ENCODE results near the gene C2orf69. TPM values are rescaled to one million over a fixed set of nuclear protein-coding genes. Genes with fewer than 3 reads are reported as not detected.

Gene C2orf69
- total RNA-seq, 1 experiment from 2014 or later, result 15.0 TPM

DNA sequence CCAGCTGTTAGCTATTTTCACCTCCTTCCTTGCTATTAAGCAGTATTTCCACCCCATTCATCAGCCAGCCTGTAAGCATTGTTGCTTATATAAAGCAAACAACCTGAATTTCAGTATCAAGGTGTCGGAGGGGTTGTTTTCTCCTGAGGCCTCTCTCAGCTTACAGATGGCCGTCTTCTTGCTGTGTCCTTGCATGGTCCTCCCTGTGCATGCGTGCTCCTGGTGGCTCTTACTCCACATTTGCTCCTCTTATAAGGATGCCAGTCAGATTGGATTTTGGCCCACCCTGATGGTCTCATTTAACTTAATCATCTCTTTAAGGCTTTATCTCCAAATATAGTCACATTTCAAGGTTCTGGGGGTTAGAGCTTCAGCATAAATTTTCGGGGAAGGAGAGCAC, 46.9 kb downstream of the C2orf69 start:
- ChIA-PET CTCF (no interaction called here), POLR2A (ENCODE audit: unreplicated experiment) (no interaction called here)
- TF ChIP-seq CTCF (conservative IDR thresholded peaks at IDR 0.05; ENCODE audit: low read depth, low read length), result no peak
- no peak for TF ChIP-seq EZH2phosphoT487 (IDR thresholded peaks at IDR 0.05; ENCODE audit: borderline replicate concordance, low read length)
- TF ChIP-seq EZH2 (IDR thresholded peaks at IDR 0.05; ENCODE audit: low read length, unreplicated experiment), result no peak
- H3K79me2 ChIP-seq (ENCODE audit: low read length), result peaks cover 62% of the 10 kb centered on the region
- intact Hi-C loops (cut with micrococcal nuclease), result no loop called here
- no peak overlapping the region for H2AFZ ChIP-seq (ENCODE audit: low read length)
- H3K9ac ChIP-seq (ENCODE audit: low read length), result no peak overlapping the region
- H3K27ac ChIP-seq (ENCODE audit: low read length), result no peak overlapping the region
- H3K36me3 ChIP-seq (ENCODE audit: low read depth, low read length), result peaks cover 33% of the 10 kb centered on the region
- DNase-seq (no peak), ATAC-seq (no peak)
- 0 out of 2 replicates have a peak, but pooled peaks cover 4% of the 10 kb centered on the region for H4K20me1 ChIP-seq (ENCODE audit: low read length)
- H3K9me2 ChIP-seq (replicated peaks; ENCODE audit: low read length), result no peaks in the 10 kb centered on the region
- peaks cover 20% of the 10 kb centered on the region for H3K4me1 ChIP-seq (ENCODE audit: insufficient read depth, low read length)
- no peaks in the 10 kb centered on the region for H3F3A ChIP-seq (ENCODE audit: low read length, unreplicated experiment)
- peak overlapping the region; percentile 86 for H3K4me2 ChIP-seq (ENCODE audit: low read length)
- no peaks in the 10 kb centered on the region for H3K9me3 ChIP-seq (ENCODE audit: low read length)
- H3K4me3 ChIP-seq (ENCODE audit: low read length), result peak overlapping the region; percentile 94; the same call in 1 of the 2 replicates
- H3K27me3 ChIP-seq (ENCODE audit: low read length), result no peaks in the 10 kb centered on the region
- BruUV-seq (replicated peaks), result no TSS peak

- ChIA-PET CTCF (no interaction called here), POLR2A (ENCODE audit: unreplicated experiment) (no interaction called here)
- Histone ChIP-seq H3K4me3 (ENCODE audit: low read length) (no peak overlapping the region), H2AFZ (ENCODE audit: low read length) (no peak overlapping the region), H4K20me1 (ENCODE audit: low read length) (no peaks in the 10 kb centered on the region), H3K9ac (ENCODE audit: low read length) (no peak overlapping the region), H3K36me3 (ENCODE audit: low read depth, low read length) (peaks cover 53% of the 10 kb centered on the region), H3K4me1 (ENCODE audit: insufficient read depth, low read length) (0 out of 2 replicates have a peak, but pooled peaks cover 2% of the 10 kb centered on the region), H3K27me3 (ENCODE audit: low read length) (no peaks in the 10 kb centered on the region), H3K27ac (ENCODE audit: low read length) (no peak overlapping the region), H3K79me2 (ENCODE audit: low read length) (peaks cover 23% of the 10 kb centered on the region), H3K4me2 (ENCODE audit: low read length) (no peak overlapping the region), H3F3A (ENCODE audit: low read length, unreplicated experiment) (no peaks in the 10 kb centered on the region), H3K9me2 (replicated peaks; ENCODE audit: low read length) (no peaks in the 10 kb centered on the region), H3K9me3 (ENCODE audit: low read length) (no peaks in the 10 kb centered on the region)
- ATAC-seq (no peak), DNase-seq (no peak)
- TF ChIP-seq EZH2 (IDR thresholded peaks at IDR 0.05; ENCODE audit: low read length, unreplicated experiment) (no peak), CTCF (conservative IDR thresholded peaks at IDR 0.05; ENCODE audit: low read depth, low read length) (no peak), EZH2phosphoT487 (IDR thresholded peaks at IDR 0.05; ENCODE audit: borderline replicate concordance, low read length) (no peak)
- intact Hi-C loops (cut with micrococcal nuclease), result no loop called here
- no TSS peak for BruUV-seq (replicated peaks)
Observed at GRCh38 chr2:199962203-199962602, 51.1 kb downstream of the C2orf69 start.

DNA sequence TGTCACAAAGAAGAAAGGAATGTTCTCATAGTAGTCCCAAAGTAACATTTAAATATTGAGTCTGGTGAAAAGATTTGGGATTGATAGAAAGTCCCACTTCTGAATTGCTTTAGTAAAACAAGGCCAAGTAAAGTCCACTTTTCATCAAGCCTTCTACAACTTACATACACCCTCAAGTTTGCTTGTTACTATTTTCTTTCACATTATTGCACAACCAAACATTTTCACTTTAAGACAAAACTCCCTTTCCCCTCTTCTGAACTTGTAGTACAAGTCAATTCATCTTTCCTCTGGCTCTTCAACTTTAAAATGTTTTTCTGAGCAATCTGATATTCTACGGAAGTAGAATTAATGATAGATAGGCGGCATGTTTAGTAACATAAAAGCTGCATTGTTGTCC, 55.3 kb downstream of the C2orf69 start:
- intact Hi-C loops (cut with micrococcal nuclease), result no loop called here
- TF ChIP-seq EZH2phosphoT487 (IDR thresholded peaks at IDR 0.05; ENCODE audit: borderline replicate concordance, low read length), result no peak
- no peak for TF ChIP-seq EZH2 (IDR thresholded peaks at IDR 0.05; ENCODE audit: low read length, unreplicated experiment)
- TF ChIP-seq CTCF (conservative IDR thresholded peaks at IDR 0.05; ENCODE audit: low read depth, low read length), result no peak
- DNase-seq, result no peak
- H3K27ac ChIP-seq (ENCODE audit: low read length), result no peak overlapping the region
- H3K4me1 ChIP-seq (ENCODE audit: insufficient read depth, low read length), result no peaks in the 10 kb centered on the region
- no peaks in the 10 kb centered on the region for H3K9me2 ChIP-seq (replicated peaks; ENCODE audit: low read length)
- H3K4me3 ChIP-seq (ENCODE audit: low read length), result no peak overlapping the region
- no peak overlapping the region for H3K9ac ChIP-seq (ENCODE audit: low read length)
- H2AFZ ChIP-seq (ENCODE audit: low read length), result no peak overlapping the region
- H3K36me3 ChIP-seq (ENCODE audit: low read depth, low read length), result peaks cover 40% of the 10 kb centered on the region
- no peak overlapping the region for H3K4me2 ChIP-seq (ENCODE audit: low read length)
- no peaks in the 10 kb centered on the region for H4K20me1 ChIP-seq (ENCODE audit: low read length)
- ChIA-PET POLR2A (ENCODE audit: unreplicated experiment) (no interaction called here), CTCF (no interaction called here)
- no peaks in the 10 kb centered on the region for H3F3A ChIP-seq (ENCODE audit: low read length, unreplicated experiment)
- H3K9me3 ChIP-seq (ENCODE audit: low read length), result no peaks in the 10 kb centered on the region
- no peaks in the 10 kb centered on the region for H3K79me2 ChIP-seq (ENCODE audit: low read length)
- no TSS peak for BruUV-seq (replicated peaks)
- no peaks in the 10 kb centered on the region for H3K27me3 ChIP-seq (ENCODE audit: low read length)
- ATAC-seq, result no peak
